Duodenal mucosa (tissue), 2 donors: ENCODE results near the gene GTPBP1.

Experiments
- H3K27ac ChIP-seq: one replicate; pipeline ENCODE4 v1.7.0; 2013; ENCODE audit warnings: low read depth, low read length
- H3K27me3 ChIP-seq, 2 donors: one replicate each; pipeline ENCODE4 v1.7.0; 2013; ENCODE audit warnings: low read length in 2 of 2, control low read depth in 1 of 2; ENCODE audit not compliant: insufficient read depth in 2 of 2, control insufficient read depth in 1 of 2
- H3K36me3 ChIP-seq, 2 donors: one replicate each; pipeline ENCODE4 v1.7.0; 2013; ENCODE audit warnings: low read length in 2 of 2, control low read depth in 1 of 2; ENCODE audit not compliant: insufficient read depth in 2 of 2, control insufficient read depth in 1 of 2
- H3K4me1 ChIP-seq, 2 donors: one replicate each; pipeline ENCODE4 v1.7.0; 2013; ENCODE audit warnings: low read length in 2 of 2, control low read depth in 1 of 2; ENCODE audit not compliant: insufficient read depth in 2 of 2, control insufficient read depth in 1 of 2
- H3K4me3 ChIP-seq, 2 donors: one replicate each; pipeline ENCODE4 v1.7.0; 2013; ENCODE audit warnings: low read length in 2 of 2, low read depth in 1 of 2
- H3K9ac ChIP-seq, 2 donors: one replicate each; pipeline ENCODE4 v1.7.0; 2013; ENCODE audit warnings: low read length in 2 of 2, low read depth in 1 of 2
- H3K9me3 ChIP-seq, 2 donors: one replicate each; pipeline ENCODE4 v1.7.0; 2013; ENCODE audit warnings: low read length in 2 of 2, control low read depth in 1 of 2; ENCODE audit not compliant: control insufficient read depth in 1 of 2

The GTPBP1 gene

GRCh38 chr22:38772623-38772873, 66.8 kb downstream of the GTPBP1 start:
- Histone ChIP-seq H3K4me1 (no peaks in the 10 kb centered on the region), H3K27ac (no peak overlapping the region), H3K4me3 (no peak overlapping the region), H3K27me3 (no peaks in the 10 kb centered on the region), H3K36me3 (no peaks in the 10 kb centered on the region), H3K9me3 (no peaks in the 10 kb centered on the region), H3K9ac (no peak overlapping the region)

DNA sequence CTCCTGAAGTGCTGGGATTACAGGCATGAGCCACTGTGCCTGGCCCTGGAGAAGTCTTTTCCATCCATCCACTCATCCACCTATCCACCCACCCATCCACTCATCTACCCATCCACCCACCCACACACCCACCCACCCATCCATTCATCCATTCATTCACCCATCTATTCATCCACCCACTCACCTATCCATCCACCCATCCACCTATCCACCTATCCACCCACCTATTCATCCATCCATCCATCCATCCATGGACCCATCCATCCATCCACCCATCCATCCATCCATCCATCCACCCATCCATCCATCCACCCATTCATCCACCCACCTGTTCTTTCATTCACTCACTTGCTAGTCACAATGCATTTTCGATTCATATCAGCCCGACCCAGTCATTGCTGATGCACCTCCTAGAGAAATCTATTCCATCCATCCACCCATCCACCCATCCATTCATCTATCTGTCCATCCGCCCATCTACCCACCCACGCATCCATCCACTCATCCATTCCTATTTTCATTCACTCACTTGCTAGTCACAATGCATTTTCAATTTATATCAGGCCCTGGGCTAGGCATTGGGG, 67.7 kb downstream of the GTPBP1 start:
- H3K4me1 ChIP-seq = no peaks in the 10 kb centered on the region
- no peak overlapping the region for H3K9ac ChIP-seq
- no peaks in the 10 kb centered on the region for H3K9me3 ChIP-seq
- no peak overlapping the region for H3K4me3 ChIP-seq
- H3K36me3 ChIP-seq = no peaks in the 10 kb centered on the region
- no peak overlapping the region for H3K27ac ChIP-seq
- no peaks in the 10 kb centered on the region for H3K27me3 ChIP-seq

GRCh38 chr22:38774496-38775166, 68.9 kb downstream of the GTPBP1 start:
- Histone ChIP-seq H3K9ac (no peak overlapping the region), H3K27ac (no peak overlapping the region)

GRCh38 chr22:38775656-38776055, 69.9 kb downstream of the GTPBP1 start:
- Histone ChIP-seq H3K36me3 (peaks cover 9 to 12% of the 10 kb centered on the region in 2 donors), H3K27me3 (no peaks in the 10 kb centered on the region), H3K9ac (no peak overlapping the region), H3K4me3 (no peak overlapping the region), H3K4me1 (no peaks in the 10 kb centered on the region), H3K27ac (no peak overlapping the region), H3K9me3 (no peaks in the 10 kb centered on the region)

More at GRCh38 chr22:38774496-38775166, 68.9 kb downstream of the GTPBP1 start:
- peaks cover 3 to 8% of the 10 kb centered on the region in 2 donors for H3K36me3 ChIP-seq
- H3K4me1 ChIP-seq = no peaks in the 10 kb centered on the region
- no peak overlapping the region for H3K4me3 ChIP-seq
- H3K27me3 ChIP-seq = no peaks in the 10 kb centered on the region
- H3K9me3 ChIP-seq = no peaks in the 10 kb centered on the region

GRCh38 chr22:38776086-38776485, 70.3 kb downstream of the GTPBP1 start:
- Histone ChIP-seq H3K36me3 (peaks cover 11 to 15% of the 10 kb centered on the region in 2 donors), H3K9ac (no peak overlapping the region), H3K27me3 (no peaks in the 10 kb centered on the region), H3K4me3 (no peak overlapping the region), H3K27ac (no peak overlapping the region), H3K9me3 (no peaks in the 10 kb centered on the region), H3K4me1 (no peaks in the 10 kb centered on the region)

- Histone ChIP-seq H3K4me3 (no peak overlapping the region), H3K4me1 (no peaks in the 10 kb centered on the region), H3K9me3 (no peaks in the 10 kb centered on the region), H3K36me3 (peaks cover 11 to 16% of the 10 kb centered on the region in 2 donors), H3K27ac (no peak overlapping the region), H3K9ac (no peak overlapping the region), H3K27me3 (no peaks in the 10 kb centered on the region)
These were observed 71.4 kb downstream of the GTPBP1 start for GRCh38 chr22:38777087-38777671.

GRCh38 chr22:38781033-38781432, 75.3 kb downstream of the GTPBP1 start:
- Histone ChIP-seq H3K4me1 (no peaks in the 10 kb centered on the region), H3K27ac (no peak overlapping the region), H3K9me3 (no peaks in the 10 kb centered on the region), H3K4me3 (no peak overlapping the region), H3K36me3 (peaks cover 11 to 21% of the 10 kb centered on the region in 2 donors), H3K27me3 (no peaks in the 10 kb centered on the region), H3K9ac (no peak overlapping the region)

- H3K4me1 ChIP-seq = peaks cover 0 to under 1% of the 10 kb centered on the region in 2 donors
- peaks cover 11 to 22% of the 10 kb centered on the region in 2 donors for H3K36me3 ChIP-seq
- H3K4me3 ChIP-seq = no peak overlapping the region
- no peak overlapping the region for H3K27ac ChIP-seq
- no peaks in the 10 kb centered on the region for H3K27me3 ChIP-seq
- H3K9ac ChIP-seq = no peak overlapping the region
- no peaks in the 10 kb centered on the region for H3K9me3 ChIP-seq
These were observed 76.8 kb downstream of the GTPBP1 start for GRCh38 chr22:38782402-38783094.
